NCI-H526 treated with DMSO at 0.1 percent for 48 hours (cell line): ENCODE data around the gene EPGN.

Source experiments
- DNase-seq: peaks from one replicate; lab custom pipeline; 2025; lab: John Stamatoyannopoulos, UW

EPGN gene

DNA sequence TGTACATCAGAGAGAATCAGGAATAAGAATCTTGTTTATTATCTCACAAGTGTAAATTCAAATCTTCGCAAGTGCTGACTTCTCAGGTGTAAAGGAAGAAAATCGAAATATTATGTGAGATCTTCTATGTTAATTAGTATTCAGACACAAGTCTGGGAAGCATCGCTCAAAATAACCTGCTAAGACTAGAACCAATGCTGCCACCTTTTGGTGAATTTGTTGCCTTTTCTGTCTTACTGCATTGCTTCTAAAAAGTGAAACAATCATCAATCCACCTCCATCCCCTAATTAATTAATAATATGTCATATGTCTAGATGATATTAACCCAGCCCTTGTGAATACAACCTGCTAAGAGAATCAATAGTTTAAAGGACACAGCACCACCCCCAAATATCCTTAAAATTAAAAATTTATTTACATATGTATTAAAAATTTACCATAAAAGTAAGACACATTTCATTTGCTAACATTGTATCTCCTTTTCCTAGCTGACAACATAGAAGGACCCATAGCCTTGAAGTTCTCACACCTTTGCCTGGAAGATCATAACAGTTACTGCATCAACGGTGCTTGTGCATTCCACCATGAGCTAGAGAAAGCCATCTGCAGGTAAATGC lies 3.5 kb downstream of the EPGN start:
- peak; percentile 20 for DNase-seq

DNA sequence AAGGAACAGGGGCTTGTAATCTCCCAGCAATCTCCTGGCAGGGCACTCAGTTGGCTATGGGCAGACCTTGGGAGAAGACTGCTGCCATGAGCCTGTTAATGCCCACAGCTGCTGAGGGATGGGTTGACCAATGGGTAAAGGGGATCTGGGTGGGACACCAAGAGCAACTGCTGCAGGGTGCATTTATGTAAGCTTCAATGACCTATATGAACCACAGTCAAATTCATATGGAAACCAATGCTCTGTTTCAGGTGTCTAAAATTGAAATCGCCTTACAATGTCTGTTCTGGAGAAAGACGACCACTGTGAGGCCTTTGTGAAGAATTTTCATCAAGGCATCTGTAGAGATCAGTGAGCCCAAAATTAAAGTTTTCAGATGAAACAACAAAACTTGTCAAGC lies 6.1 kb downstream of the EPGN start:
- DNase-seq, result no peak

DNA sequence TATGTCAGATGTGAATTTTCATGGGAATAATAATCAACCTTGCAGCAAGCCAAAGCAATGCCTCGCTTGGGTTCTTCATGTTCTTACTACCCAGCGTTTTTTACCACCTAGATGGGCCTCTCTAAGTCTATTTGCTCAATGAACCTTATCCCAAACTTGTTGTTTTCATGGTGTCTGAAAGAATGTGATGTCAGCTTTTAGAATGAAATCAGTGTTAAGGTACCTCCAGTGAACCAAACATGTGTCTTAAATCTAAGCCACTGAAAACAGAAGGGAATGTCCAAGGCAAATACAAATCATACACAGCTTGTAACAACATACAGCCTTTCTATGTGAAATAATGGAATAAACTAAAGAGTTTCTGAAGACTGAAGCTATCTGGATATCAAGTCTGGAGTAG lies 6.7 kb downstream of the EPGN start:
- no peak for DNase-seq

DNA sequence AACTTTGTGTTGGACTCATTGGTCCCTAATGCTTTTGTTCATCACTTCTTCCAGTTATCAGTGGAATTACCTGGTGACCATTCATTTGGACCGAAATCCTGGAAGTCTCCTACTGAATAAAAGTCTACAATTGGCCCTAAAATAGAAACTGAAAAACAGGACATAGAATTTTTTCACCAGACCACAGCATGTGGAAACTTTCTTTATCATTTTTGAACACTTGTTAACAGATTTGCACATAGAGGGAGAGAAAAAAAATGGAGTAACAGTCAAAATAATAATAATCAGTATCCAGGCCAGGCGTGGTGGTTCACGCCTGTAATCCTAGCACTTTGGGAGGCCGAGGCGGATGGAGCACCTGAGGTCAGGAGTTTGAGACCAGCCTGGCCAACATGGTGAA lies 7.1 kb downstream of the EPGN start:
- no peak for DNase-seq

DNA sequence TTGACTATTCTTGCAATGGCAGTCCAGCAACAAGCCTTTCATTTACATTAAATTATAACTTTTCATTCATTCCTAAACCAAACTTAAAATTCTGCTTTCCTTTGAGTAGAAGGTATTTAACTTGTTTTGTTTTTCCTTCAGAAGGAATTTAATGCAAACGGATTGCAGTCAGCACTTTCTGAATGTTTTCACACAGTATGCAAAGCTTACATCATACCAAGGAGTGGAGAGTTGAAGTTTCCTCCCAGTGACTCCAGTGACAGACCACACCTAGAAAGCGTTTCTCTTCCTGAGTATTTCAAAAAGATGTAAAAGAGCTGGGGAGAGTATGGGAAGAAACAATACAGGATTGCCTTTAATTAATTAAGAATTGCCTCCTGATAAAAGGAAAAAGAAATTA lies 8.1 kb downstream of the EPGN start:
- DNase-seq, result no peak

DNA sequence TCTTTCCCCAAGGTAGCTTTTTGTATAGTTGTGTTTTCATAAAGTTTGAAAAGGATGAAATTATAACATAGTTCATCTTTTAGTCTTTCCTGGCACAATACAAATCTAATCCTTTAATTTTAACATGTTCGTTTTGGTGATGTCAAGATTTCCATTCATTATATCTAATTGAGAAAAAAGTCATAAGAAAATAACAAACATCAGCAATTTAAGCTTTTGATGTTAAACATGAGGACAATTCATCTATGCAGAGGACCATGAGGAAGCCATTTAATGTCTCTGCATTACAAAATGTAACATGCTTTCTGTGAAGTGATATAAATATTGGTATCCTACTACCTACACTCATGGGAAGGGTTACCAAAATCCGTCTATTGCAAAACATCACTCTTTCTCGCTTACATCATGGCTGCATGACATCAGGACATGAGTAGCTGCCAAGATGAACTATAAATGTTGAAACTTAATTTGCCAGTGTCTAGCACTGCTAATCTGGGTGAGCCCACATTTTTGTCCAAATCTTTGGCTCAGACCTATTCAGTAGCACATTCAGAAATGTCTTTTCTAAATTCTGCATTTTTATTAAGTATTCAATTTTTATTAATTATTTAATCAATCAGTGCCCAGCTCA lies 9.5 kb downstream of the EPGN start:
- no peak for DNase-seq

DNA sequence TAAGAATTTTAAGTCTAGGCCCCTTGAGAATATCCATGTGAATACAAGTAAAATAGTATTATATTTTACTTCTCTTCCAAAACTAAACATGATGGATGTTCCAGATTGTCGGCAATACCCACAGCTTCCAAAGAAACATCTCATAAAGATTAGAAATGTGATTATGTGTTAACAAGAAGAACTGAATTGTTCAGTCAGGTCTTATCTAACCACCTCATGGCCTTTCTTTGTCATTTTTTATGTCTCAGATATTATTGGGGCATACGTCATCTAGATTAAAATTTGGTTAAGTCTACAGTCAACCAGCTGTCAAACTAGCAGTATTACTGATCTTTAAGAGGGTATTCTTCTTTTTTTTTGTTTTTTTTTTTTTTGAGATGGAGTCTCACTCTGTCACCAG lies 10.0 kb downstream of the EPGN start:
- DNase-seq, result no peak

DNA sequence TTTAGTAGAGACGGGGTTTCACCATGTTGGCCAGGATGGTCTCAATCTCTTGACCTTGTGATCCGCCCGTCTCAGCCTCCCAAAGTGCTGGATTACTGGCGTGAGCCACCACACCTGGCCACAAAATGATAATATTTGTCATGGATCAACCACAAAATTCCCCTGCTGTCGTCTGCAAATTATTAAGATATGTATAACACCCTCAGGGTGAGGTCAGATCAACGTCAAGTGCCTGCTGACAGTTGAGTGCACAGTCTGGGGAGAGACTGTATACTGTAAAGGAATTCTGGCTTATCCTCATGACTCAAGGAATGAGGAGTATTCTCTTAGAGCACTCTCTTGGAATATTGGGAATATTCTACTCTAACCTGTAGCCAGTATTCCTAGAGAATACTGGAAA lies 11.2 kb downstream of the EPGN start:
- no peak for DNase-seq

DNA sequence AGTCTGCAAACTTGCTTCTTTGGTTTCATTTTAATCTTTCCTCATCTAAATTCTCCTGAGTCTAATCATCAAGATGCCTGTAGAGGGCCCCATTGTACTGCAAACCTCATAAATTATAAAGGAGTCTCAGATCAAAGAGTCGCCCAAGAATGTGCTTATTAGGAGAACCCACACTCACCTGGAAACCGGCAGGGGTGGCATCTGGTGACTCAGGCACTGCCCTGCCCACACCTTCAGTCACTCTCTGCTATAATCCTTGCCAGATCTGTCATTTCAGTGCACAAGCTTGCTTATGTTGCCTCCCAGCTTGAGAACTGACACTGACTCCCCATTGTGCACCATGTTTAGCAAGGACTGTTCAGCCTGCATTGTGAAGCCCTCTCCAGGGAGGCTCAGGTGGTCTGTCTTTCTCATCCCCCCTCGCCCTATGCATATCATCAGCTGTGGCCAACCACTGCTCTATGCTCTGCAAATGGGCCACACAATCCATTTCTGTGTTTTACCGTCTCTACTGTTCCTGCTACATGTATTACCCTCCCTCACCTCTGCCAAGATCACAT lies 12.4 kb downstream of the EPGN start:
- DNase-seq, result peak; percentile 31

DNA sequence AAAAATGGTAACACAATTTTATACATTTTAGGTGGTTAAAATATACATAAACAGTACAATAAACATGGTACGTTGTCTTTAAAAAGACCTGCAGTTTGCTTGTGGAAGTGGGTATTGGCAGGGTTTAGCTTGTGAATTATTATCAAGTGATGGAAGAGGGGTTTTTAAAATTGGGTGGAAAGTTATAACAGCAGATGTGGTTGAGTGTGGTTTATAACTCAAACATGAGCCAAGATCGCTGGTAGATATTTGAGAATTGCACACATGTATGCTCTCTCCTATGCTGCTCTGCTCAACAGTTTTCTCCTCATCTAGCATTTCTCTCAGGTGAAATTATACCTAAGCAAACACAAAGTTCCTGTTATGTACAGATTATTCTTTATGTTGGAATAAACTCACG lies 14.0 kb downstream of the EPGN start:
- DNase-seq, result no peak

DNA sequence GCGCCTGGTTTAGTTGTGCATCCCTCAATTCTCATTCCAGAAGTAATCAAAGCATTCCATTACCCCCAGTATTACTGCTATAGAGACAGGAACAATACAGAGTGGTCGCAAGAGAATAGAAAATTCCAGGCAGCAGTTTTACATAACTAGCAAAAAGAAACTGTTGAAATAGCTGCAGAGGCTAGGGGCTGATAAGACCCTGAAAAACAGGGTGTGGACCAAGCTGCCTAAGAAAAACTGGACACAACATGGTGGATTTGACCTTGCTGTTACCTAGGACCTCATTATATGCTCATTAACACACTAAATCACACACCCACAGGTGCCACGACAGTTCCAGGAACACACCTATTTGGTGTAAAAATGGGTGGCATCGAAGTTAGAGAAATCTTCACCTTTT lies 15.4 kb downstream of the EPGN start:
- DNase-seq, result no peak

DNA sequence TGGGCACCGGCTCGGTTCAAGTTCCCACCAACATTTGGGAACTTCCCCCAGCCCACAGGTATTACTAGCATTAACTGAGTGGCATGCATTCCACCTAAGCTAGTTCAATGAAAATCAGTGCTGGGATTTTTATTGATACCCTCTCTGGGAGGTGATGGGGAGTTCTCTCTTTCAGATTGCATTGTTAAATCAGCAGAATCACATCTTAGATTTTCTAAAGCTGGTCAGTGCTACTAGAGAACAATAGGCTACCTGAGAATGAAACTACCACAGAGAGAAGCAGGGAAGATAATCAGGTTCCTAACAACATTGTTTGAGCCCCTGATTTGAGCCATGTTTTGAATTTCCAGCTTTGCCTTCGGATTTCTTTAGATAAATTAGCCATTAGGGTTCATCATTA lies 16.0 kb downstream of the EPGN start:
- no peak for DNase-seq

DNA sequence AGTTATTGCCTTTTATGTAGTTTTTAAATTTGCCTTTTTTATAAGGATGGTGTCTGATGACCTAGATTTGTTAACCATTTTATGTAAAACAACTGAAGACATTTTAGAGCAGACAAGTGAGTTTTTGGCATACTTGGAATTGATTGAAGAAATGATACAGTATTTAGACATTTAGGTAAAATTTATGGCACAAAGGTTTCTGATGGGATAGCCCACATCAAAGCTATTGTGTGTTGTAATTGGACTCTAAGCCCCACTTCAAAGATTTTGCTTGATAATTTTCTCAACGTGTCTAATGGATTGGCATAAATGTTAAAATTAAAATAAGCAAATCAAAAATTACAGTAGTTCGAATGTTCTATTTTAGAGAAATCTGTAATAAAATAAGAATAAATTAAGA lies 17.6 kb downstream of the EPGN start:
- no peak for DNase-seq

DNA sequence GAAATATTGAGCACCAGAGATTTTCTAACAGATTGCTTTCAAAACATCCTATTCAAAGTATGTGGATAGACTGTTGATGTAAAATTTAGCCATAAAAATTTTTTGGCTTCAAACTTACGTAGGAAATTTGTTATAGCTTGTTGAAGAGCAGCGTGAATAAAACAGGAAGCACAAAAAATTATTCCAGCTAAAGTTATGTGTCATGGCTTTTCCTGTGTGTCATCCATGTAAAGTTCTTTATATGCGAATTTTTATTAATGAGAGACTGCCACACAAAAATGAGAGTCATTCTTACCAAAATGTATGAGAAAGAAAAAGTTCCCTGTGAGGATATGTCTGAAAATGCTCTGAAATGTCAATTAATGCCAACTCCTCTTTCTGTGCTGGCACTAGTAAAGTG lies 19.5 kb downstream of the EPGN start:
- DNase-seq, result no peak

DNA sequence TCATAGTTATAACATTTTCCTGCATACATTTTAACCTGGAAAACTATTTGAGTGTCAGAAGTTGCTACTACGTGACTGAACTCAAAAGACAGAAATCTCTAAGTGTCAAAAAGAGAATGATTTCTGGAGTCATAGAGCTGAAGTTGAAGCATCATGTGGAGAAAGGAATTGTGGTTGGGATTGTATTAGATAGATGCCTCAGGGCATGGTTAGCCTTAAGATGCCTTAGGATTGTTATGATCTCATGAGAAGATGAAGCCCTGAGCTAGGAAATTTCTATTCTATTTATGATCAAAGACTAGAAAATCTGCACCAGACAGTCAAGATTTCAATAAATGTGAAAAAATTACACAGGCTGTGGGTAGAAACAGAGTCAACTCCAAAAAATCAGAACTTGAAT lies 20.2 kb downstream of the EPGN start:
- DNase-seq, result no peak

DNA sequence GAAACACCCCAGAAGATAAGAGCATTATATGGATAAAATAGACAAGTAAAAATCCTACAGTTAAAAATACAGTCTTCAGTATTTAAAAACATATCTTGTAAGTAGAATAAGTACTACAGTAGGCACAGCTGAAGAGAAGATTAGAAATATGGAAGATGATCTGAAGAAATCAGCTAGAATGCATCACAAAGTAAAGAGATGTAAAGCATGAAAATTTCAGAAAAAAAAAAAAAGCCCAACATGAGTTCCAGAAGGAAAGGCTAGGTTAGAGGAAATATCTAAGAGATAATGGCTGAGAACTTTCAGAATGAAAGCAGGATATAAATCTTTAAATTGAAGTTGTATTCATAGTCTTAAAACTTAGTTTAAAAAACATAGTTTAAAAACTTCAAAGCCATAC lies 21.0 kb downstream of the EPGN start:
- no peak for DNase-seq

DNA sequence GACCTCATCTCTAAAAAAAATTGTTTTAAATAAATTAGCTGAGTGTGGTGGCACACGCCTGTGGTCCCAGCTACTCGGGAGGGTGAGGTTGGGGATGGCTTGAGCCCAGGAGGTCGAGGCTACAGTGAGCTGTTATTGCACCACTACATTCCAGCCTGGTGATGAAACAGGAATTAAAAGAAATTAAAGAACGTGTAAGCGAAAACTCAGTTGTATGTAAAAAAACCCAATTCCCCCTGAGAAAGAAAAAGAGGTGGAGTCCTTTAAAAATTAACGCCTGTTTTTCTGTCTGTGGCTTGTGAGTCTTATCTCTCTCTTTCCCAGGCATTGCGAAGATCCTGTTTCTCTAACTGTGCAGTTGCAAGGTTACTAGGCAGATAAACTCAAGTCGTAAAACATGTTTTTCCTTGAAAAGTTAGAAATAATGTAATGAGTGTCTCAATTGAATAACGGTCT lies 22.1 kb downstream of the EPGN start:
- no peak for DNase-seq

DNA sequence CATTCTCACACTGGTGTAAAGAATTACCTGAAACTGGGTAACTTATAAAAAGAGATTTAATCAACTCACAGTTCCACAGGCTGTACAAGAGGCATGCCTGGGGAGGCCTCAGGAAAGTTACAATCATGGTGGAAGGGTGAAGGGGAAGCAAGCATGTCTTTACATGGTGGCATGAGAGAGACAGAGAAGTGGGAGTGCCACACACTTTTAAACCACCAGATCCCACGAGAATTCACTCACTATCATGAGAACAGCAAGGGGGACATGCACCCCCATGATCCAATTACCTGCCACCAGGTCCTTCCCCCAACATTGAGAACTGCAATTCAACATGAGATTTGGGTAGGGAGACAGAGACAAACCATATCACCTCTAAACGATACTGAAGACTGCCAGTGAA lies 23.0 kb downstream of the EPGN start:
- no peak for DNase-seq

DNA sequence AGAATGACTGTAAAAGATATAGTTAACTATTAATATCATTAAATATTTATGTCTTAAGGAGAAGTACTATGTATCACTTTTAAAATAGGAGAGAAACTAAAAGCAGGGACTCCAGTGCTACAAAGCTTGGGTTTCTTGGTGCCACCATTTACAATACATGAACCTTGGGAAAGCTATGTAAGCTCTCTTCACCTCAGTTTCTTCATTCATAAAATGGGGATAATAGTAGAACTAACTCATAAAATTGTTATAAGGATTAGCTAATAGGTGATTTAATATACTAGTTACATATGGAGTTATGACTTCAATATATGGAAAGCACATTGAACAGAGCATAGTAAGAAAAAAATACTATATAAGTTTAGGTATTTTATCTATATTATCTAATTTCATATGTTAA lies 23.7 kb downstream of the EPGN start:
- DNase-seq, result no peak

DNA sequence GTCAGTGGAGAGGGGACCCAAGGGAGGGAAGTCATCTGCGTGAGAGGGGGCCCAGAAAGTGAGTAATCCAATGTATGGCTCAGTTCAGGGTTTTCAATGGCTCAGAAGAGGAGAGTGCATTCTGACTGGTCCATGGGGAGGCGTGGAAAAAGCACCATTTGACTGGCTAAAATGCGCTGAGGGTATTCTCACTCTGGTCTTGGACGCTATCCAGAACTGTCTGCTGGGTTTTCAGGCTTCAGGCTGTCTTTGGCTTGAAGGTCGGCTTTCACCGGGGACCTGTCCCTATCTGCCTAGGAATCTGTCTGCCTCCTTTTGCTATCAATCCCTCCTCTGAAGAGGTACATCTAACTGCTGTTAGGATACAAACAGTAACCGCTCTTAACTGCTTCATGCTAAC lies 26.4 kb downstream of the EPGN start:
- DNase-seq, result no peak

DNA sequence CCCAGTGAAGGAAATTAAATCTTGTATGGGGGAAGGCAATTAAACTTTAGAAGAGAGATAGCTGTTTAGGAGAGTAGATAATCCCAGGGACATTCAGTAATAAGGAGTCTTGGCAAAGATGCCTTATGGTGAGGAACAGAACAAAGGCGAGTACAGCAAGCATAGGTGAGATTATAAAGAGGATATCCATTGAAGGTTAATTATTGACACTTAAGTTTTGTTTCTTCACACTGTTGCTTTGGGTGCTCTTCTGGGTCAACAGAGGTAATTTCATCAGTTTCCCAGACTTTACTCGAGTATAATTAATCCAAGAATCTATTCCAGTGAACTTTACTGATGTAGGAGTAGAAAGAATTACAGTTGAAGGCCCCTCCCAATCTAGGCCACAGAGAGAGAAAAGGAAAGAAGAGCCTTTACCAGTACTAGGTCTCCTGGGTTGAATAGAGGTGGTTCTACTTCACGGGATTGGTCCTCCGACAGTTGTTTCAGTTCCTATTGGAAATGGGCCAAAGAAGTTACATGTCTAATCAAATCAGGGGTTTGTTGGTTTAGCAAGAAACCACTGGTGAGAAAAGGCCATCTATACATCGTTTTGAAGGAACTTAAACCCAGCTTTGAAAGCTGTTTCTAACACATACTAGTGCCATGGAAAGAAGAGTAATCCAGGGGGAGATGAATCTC lies 27.2 kb downstream of the EPGN start:
- no peak for DNase-seq

DNA sequence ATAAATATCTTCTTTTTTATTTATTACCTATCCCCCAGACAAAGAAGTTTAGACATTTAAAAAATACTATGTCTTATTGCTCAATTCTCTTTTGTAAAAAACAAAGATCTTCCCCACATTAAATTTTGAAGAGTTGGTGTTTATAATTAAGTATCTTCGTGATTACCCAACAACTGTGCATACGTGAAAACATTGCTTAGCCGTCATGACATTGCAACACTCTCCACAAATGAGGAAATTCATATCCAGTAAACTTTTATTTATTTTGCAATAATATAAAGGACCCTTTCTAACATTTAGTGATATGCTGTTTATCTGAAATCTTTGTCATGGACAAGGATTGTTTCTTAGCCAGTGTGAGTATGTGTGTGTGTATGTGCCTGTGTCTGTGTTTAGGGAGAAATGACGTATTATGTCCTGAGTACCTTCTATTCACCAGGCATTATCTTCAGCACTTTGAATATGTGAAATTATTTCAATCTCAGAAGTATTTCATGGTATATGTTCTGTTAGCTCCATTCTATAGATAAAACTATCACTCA lies 30.6 kb downstream of the EPGN start:
- DNase-seq, result no peak

DNA sequence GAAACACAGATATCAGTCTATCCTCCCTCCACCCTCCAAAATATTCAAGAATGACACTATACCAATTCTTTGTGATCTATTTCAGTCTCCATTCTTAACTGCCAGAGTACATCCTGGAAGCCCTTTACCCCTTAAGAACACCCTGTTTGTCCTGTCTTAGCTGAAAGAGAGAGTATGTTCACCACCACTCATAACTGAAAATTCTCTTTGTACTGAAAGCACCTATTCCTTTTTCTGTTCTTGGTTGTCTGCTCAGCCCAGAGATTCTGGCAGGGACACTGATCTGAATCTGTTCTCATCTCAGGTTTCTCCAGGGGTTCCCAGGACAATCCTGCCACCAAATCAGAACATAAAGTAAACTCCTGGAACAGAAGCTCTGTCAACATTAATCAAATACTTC lies 31.2 kb downstream of the EPGN start:
- no peak for DNase-seq
